ENCODE data around the gene CYP4F2. TPM values are rescaled to one million over a fixed set of nuclear protein-coding genes. Genes with fewer than 3 reads are reported as not detected.
"Not testable (repeated sequence)": the region's sequence is repeated elsewhere in the genome, so short reads cannot be mapped to it uniquely, and the experiment has no call there.

CYP4F2 gene
- total and polyA plus RNA-seq, 10 donors, result 0.37 TPM; not detected in 9

- Histone ChIP-seq H3K27ac (no peak overlapping the region), H3K4me3 (no peak overlapping the region), H3K9me3 (no peaks in the 10 kb centered on the region), H3K27me3 (replicated peaks in 1 of 7) (peaks cover 0 to 28% (median 0%) of the 10 kb centered on the region in 7 donors), H3K36me3 (no peaks in the 10 kb centered on the region), H3K4me1 (no peaks in the 10 kb centered on the region)
- 69 to 81% (median 79%) methylated on average over 7 of the region's 7 CpGs for WGBS, 5 donors
- TF ChIP-seq POLR2AphosphoS5 (IDR thresholded peaks at IDR 0.05) (no peak), CTCF (IDR thresholded peaks at IDR 0.05 in 8 of 11, conservative IDR thresholded peaks at IDR 0.05 in 3 of 11) (no peak)
- no peak for DNase-seq
- intact Hi-C loops (cut with DNase I; ENCODE audit: low total_unique reads), result no loop called here
Measured at GRCh38 chr19:15885919-15886318, 12.0 kb downstream of the CYP4F2 start.

DNA sequence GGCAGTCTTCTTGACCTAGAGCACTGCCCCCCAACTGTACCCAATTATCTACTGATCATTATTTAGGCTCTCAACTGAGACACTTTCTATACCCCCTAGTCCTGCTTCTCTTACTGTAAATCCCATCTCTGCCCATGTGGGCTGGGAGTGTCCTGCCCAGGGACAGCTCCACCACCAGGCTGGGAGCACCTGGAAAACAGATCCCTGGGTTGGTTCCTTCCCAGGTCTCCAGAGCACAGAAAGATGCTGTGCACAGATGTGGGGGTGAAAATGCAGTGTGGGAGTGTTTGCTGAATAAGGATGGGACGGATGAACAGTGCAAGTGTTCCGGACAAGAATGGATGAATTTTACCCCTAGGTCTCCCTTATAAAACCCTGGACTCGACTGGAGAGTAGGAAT lies 12.7 kb downstream of the CYP4F2 start:
- TF ChIP-seq POLR2A (IDR thresholded peaks at IDR 0.05) (no peak), CTCF (IDR thresholded peaks at IDR 0.05 in 8 of 11, conservative IDR thresholded peaks at IDR 0.05 in 3 of 11) (no peak), POLR2AphosphoS5 (IDR thresholded peaks at IDR 0.05) (no peak)
- Histone ChIP-seq H3K4me3 (no peak overlapping the region), H3K9me3 (no peaks in the 10 kb centered on the region), H3K4me1 (no peaks in the 10 kb centered on the region), H3K36me3 (no peaks in the 10 kb centered on the region), H3K27me3 (replicated peaks in 1 of 7) (peaks cover 0 to 35% (median 0%) of the 10 kb centered on the region in 7 donors), H3K27ac (no peak overlapping the region)
- 71 to 82% (median 75%) methylated on average over 3 of the region's 3 CpGs for WGBS, 5 donors
- DNase-seq, result no peak
- intact Hi-C loops (cut with DNase I; ENCODE audit: low total_unique reads), result no loop called here

- H3K4me1 ChIP-seq; H3K27ac ChIP-seq; H3K36me3 ChIP-seq; H3K9me3 ChIP-seq; DNase-seq; intact Hi-C loops (cut with DNase I; ENCODE audit: low total_unique reads); H3K4me3 ChIP-seq: not testable (repeated sequence)
- 27 to 49% (median 34%) methylated on average over 3 of the region's 3 CpGs for WGBS, 5 donors
- peaks cover 0 to 53% (median 0%) of the 10 kb centered on the region in 7 donors for H3K27me3 ChIP-seq (replicated peaks in 1 of 7)
Measured at GRCh38 chr19:15883329-15883728, 14.5 kb downstream of the CYP4F2 start.

- Histone ChIP-seq H3K27me3 (replicated peaks in 1 of 7) (peaks cover 0 to 69% (median 10%) of the 10 kb centered on the region in 7 donors), H3K36me3 (no peaks in the 10 kb centered on the region), H3K4me3 (no peak overlapping the region), H3K27ac (no peak overlapping the region), H3K9me3 (peaks cover 0 to 3% (median 0%) of the 10 kb centered on the region in 8 donors), H3K4me1 (peaks cover 0 to 19% (median 4%) of the 10 kb centered on the region in 6 donors)
- TF ChIP-seq POLR2A (IDR thresholded peaks at IDR 0.05) (no peak), POLR2AphosphoS5 (IDR thresholded peaks at IDR 0.05) (no peak), CTCF (IDR thresholded peaks at IDR 0.05 in 8 of 11, conservative IDR thresholded peaks at IDR 0.05 in 3 of 11) (no peak)
- intact Hi-C loops (cut with DNase I; ENCODE audit: low total_unique reads), result no loop called here
- DNase-seq, result no peak
- 17 to 26% (median 18%) methylated on average over 4 of the region's 4 CpGs for WGBS, 5 donors
Measured at GRCh38 chr19:15874821-15875474, 22.9 kb downstream of the CYP4F2 start.

DNA sequence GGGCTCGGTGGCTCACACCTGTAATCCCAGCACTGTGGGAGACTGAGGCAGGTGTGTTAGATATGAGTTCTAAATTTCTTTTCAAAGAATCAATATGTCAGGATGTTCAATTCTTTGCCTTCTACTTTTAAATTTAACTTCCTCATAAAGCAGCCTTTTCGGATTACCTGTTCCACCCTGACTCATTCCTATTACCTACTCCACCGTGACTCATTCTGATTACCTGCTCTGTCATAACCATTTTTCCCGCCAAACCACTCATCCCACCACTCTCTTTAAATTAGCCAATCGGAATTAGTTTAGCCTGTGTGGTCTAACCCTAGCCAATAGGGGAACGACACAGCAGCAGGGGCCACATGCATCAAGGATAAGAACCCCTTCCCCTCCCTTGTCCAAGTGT lies 24.1 kb downstream of the CYP4F2 start:
- H3K9me3 ChIP-seq; DNase-seq; H3K4me3 ChIP-seq; intact Hi-C loops (cut with DNase I; ENCODE audit: low total_unique reads); H3K36me3 ChIP-seq; H3K27ac ChIP-seq: not testable (repeated sequence)
- Histone ChIP-seq H3K4me1 (peaks cover 0 to 31% (median 4%) of the 10 kb centered on the region in 6 donors), H3K27me3 (replicated peaks in 1 of 7) (peaks cover 0 to 57% (median 0%) of the 10 kb centered on the region in 7 donors)
- 80 to 91% (median 87%) methylated on average over 6 of the region's 6 CpGs for WGBS, 5 donors
